Neutrophil (primary cell): Measurements from ENCODE around the gene SF3A2.

Experiments used
- H3K27ac ChIP-seq: fragments of 200-600 bp; sonication (generic); 2 replicates; pipeline ENCODE4 v1.5.1; 2016; ENCODE audit warnings: mild to moderate bottlenecking, moderate library complexity
- H3K27me3 ChIP-seq: fragments of 200-600 bp; sonication (generic); 2 replicates; pipeline ENCODE4 v1.6.0; 2016; ENCODE audit warnings: mild to moderate bottlenecking
- H3K36me3 ChIP-seq: fragments of 200-600 bp; sonication (generic); 2 replicates; pipeline ENCODE4 v1.5.1; 2017
- H3K4me1 ChIP-seq, 2 experiments: fragments of 200-600 bp in 1 of 2; sonication (generic) in 1 of 2; 1 replicate in 1 of 2; 2 replicates in 1 of 2; pipeline versions ENCODE4 v1.5.1 to v1.6.1; 2013 to 2016; ENCODE audit warnings: low read depth in 1 of 2, low read length in 1 of 2, mild to moderate bottlenecking in 1 of 2, moderate library complexity in 1 of 2; ENCODE audit not compliant: control insufficient read depth in 1 of 2, insufficient read depth in 1 of 2
- H3K4me3 ChIP-seq, 2 experiments: fragments of 200-600 bp in 1 of 2; sonication (generic) in 1 of 2; 1 replicate in 1 of 2; 2 replicates in 1 of 2; pipeline ENCODE4 v1.5.1; 2013 to 2016; ENCODE audit warnings: low read depth in 1 of 2, low read length in 1 of 2, mild to moderate bottlenecking in 1 of 2, moderate library complexity in 1 of 2
- H3K9me3 ChIP-seq: fragments of 200-600 bp; sonication (generic); 2 replicates; pipeline ENCODE4 v1.5.1; 2016
- TF ChIP-seq, protein P1 (sequence below): fragments of 200-600 bp; sonication (generic); IDR thresholded peaks from 2 replicates; pipeline ENCODE4 v1.5.1; 2016; ENCODE audit warnings: antibody characterized with exemption

The SF3A2 gene

DNA sequence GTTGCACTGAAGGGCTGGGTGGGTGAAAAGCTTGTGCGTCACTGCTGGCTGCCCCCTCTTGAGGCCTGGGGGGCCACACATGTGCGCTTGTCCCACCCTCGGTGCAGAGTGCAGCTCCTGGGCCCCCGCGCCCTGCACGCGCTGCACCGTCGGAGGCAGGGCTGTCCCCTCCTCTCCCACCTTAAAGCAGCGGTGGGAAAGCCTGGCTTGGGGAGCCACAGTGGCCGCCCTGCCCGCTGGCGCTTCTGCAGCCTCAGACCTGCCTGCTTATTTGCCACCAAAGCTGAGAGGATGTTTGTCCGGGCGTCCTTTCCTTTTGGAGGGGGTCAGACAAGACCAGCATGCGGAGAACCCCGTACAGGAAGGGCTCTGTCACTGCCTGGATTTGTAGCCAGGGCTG, 27.2 kb upstream of the SF3A2 start:
- Histone ChIP-seq H3K27ac (no peak overlapping the region), H3K4me1 (no peaks in the 10 kb centered on the region)
- TF ChIP-seq, protein P1, sequence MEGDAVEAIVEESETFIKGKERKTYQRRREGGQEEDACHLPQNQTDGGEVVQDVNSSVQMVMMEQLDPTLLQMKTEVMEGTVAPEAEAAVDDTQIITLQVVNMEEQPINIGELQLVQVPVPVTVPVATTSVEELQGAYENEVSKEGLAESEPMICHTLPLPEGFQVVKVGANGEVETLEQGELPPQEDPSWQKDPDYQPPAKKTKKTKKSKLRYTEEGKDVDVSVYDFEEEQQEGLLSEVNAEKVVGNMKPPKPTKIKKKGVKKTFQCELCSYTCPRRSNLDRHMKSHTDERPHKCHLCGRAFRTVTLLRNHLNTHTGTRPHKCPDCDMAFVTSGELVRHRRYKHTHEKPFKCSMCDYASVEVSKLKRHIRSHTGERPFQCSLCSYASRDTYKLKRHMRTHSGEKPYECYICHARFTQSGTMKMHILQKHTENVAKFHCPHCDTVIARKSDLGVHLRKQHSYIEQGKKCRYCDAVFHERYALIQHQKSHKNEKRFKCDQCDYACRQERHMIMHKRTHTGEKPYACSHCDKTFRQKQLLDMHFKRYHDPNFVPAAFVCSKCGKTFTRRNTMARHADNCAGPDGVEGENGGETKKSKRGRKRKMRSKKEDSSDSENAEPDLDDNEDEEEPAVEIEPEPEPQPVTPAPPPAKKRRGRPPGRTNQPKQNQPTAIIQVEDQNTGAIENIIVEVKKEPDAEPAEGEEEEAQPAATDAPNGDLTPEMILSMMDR: no peak

DNA sequence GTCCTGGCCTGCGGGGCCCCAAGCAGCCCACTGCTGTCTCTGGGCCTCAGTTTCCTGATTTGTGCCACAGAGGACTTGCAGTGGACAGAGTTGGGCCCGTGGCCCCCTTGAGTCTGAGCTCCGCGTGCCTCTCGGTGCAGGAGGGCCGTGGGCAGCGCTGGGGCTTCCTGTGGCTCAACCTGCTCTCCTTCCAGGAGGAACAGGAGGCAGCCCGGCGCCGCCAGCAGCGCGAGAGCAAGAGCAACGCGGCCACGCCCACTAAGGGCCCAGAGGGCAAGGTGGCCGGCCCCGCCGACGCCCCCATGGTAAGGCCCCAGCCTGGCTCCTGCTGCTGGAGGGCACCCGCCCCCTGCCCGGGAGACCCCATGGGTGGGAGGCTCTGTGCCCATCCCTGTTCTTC, 26.4 kb upstream of the SF3A2 start:
- TF ChIP-seq, protein P1: no peak
- H3K4me1 ChIP-seq: no peaks in the 10 kb centered on the region
- no peak overlapping the region for H3K4me3 ChIP-seq
- H3K27ac ChIP-seq: no peak overlapping the region
- no peaks in the 10 kb centered on the region for H3K9me3 ChIP-seq
- H3K36me3 ChIP-seq: peaks cover 89% of the 10 kb centered on the region
- H3K27me3 ChIP-seq: no peaks in the 10 kb centered on the region

More for the DNA sequence above, 27.2 kb upstream of the SF3A2 start:
- no peaks in the 10 kb centered on the region for H3K27me3 ChIP-seq
- H3K9me3 ChIP-seq: no peaks in the 10 kb centered on the region
- no peak overlapping the region for H3K4me3 ChIP-seq
- peaks cover 81% of the 10 kb centered on the region for H3K36me3 ChIP-seq

DNA sequence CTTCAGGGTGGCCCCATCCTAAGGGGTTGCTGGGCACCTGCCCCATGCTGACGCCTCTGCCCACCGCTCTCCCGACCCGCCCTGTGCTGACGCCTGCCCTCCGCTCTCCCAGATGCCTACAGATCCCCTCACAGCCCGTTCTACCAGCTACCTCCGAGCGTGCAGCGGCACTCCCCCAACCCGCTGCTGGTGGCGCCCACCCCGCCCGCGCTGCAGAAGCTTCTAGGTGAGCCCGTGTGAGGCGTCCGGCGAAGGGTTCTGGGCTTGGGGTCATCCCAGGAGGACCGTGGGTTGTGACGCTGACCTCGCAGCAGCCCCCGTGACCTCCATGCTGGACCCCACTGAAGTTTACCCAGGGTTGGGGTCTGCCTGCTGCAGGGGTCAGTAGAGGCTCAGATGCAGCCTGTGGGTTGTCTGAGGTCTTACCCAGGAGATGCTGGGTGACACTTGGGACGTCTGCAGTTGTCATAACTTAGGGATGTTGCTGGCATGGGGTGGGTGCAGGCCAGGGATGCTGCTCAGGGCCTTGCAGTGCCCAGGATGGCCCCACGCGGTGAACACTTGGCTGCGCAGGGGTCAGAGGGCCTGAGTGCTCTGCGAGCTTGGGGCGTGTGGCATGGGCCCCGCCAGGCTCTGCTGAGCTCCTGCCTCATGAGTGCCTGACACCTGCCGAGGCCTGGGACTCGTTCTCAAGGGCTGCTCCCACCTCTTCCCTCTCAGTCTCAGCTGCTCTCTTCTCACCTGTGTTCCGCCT, 25.5 kb upstream of the SF3A2 start:
- H3K36me3 ChIP-seq: peaks cover 96% of the 10 kb centered on the region
- H3K27ac ChIP-seq: no peak overlapping the region
- TF ChIP-seq, protein P1: no peak
- no peaks in the 10 kb centered on the region for H3K9me3 ChIP-seq
- H3K4me3 ChIP-seq: no peak overlapping the region
- no peaks in the 10 kb centered on the region for H3K4me1 ChIP-seq
- H3K27me3 ChIP-seq: no peaks in the 10 kb centered on the region

DNA sequence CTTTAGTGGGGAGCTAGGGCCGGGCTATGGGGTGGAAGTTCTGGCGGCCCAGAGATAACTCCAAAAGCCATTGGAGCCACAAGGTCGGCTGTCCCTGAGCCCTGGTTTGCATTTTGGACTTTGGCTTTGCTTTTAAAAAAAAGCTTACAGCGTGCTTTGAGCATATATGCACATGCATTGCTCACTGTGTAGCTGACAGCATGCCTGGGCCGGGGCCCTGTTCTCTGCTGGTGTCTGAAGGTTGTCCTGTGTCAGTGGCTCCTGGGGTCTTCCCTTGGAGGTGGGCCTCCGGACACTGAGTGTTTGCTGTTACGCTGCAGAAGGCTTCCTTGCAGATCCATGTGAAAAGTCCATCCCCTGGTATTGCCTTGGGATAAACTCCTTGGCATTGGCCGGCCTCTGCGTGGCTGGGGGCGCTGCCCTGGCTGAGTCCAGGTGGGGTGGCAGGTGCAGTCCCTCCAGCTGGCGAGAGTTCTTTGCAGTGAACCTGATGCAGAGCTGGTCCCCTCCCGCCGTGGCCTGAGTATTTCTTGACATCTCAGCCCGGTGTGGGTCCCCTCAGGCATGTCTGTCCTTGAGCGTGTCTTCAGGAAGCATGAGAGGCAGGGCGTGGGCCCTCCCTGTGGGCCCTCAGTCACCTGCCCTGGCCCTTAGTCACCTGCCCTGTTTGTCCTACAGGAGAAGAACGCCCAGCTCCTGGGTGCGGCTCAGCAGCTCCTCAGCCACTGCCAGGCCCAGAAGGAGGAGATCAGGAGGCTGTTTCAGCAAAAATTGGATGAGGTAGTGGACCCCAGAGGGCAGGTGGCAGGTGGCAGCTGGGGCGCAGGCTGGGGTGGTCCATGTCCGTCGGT, 23.5 kb upstream of the SF3A2 start:
- no peaks in the 10 kb centered on the region for H3K9me3 ChIP-seq
- H3K4me1 ChIP-seq: no peaks in the 10 kb centered on the region
- no peak overlapping the region for H3K4me3 ChIP-seq
- no peak overlapping the region for H3K27ac ChIP-seq
- H3K36me3 ChIP-seq: peaks cover 97% of the 10 kb centered on the region
- H3K27me3 ChIP-seq: no peaks in the 10 kb centered on the region
- TF ChIP-seq, protein P1: no peak

DNA sequence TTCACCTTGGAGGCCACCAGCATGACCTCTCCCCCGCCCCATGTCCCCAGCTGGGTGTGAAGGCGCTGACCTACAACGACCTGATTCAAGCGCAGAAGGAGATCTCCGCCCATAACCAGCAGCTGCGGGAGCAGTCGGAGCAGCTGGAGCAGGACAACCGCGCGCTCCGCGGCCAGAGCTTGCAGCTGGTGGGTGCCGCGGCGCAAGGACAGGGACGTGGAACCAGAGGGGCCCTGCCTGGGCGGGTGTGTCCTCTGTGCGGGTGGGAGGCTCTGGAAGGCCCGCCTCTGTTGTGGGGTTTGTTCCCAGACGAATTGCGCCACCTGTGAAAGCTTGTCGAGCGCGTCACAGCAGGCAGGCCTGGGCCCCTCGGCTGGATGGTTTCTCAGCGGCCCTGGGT, 22.8 kb upstream of the SF3A2 start:
- H3K27me3 ChIP-seq: no peaks in the 10 kb centered on the region
- no peaks in the 10 kb centered on the region for H3K4me1 ChIP-seq
- peaks cover 95% of the 10 kb centered on the region for H3K36me3 ChIP-seq
- H3K4me3 ChIP-seq: no peak overlapping the region
- H3K9me3 ChIP-seq: no peaks in the 10 kb centered on the region
- no peak overlapping the region for H3K27ac ChIP-seq
- TF ChIP-seq, protein P1: no peak
